GM10847 (cell line): ENCODE measurements around the gene ZBTB46.

ENCODE experiments used
- POLR2A ChIP-seq: IDR thresholded peaks from 2 replicates; pipeline ENCODE4 v1.6.1; 2011; ENCODE audit not compliant: insufficient read length; ENCODE audit errors: extremely low read depth

ZBTB46 gene

DNA sequence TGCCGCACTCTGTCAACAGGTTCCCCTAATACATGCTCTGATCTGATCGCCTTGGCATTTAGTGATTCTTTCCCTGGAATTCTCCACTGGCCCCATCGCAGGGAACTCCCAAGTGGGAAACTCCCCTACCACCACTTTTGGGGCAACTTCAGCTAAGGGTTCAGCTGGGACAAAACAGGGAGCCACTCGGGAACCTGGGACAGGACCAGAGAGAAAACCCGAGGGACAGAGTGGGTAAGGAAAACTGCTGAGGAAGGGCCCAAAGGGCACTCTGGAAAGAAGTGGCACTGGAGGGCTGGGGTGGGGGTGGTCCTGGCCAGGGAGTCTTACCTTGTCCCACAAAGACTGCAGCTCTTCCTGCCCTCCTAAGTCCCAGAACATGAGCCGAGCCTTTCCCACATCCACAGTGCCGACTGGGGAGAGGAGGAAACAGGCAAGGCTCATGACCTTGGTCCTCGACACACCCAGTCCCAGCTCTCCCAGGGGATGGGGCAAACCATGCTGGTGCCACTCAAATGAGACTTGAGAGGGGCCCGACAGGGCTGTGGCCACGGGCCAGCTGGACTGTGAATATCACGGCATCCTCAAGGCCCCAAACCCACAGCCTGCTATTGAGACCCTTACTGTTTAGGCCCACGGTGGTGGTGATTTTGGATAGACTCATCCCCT, 124.9 kb downstream of the ZBTB46 start:
- no peak for TF ChIP-seq POLR2A

DNA sequence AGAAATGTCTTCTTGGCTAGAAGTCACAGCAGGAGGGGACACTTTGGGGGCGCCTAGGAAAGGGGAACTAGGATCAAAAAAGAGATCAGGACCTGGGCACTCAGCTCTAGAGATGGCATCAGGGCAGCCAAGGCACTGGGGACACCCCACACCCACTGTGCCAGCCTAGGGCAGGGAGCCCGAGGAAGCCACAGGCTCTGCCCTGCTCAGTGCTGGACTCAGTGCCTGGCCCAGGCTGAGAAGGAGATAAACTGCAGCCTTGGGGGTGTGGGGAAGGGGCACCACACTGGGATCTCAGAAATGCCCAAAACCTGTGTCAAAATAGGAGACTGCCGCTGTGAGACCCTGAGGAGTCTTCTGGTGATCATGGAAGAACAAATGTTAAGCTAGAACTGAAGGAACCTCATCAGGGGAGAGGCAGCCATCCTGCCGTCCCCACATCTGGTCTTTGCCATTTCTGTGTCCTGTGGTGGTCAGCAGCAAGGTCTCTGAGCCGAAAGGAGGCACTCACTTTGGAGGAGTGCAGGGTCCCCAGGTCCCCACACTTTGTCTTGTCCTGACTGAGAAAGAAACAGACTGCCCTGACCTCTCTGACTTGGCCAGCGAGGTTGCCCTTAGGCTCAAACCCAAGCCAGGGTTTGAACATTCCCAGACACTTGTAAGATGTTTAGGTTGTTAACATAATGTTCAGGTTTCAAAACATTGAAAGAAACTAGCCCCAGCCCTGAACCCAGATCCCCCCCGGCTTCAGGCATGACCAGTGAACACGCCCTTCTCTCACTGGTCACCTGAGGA, 125.6 kb downstream of the ZBTB46 start:
- no peak for TF ChIP-seq POLR2A

DNA sequence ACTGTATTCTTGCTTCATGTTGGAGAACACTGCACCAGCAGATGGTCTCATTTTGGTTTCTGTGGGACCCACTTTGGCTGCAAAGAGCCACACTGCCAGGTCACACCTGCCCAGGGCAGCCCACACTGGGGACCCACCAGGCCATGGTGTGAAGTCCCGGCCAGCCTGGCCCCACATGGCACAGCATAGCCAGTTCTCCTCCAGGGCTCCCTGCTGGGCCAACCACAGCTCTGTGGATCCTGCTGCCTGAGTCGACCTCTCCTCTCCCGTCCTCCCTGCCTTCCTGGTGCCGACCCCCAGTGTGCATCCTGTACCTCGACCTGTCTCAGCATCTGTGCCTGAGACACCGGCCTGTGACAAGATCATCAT, 126.3 kb downstream of the ZBTB46 start:
- no peak for TF ChIP-seq POLR2A

DNA sequence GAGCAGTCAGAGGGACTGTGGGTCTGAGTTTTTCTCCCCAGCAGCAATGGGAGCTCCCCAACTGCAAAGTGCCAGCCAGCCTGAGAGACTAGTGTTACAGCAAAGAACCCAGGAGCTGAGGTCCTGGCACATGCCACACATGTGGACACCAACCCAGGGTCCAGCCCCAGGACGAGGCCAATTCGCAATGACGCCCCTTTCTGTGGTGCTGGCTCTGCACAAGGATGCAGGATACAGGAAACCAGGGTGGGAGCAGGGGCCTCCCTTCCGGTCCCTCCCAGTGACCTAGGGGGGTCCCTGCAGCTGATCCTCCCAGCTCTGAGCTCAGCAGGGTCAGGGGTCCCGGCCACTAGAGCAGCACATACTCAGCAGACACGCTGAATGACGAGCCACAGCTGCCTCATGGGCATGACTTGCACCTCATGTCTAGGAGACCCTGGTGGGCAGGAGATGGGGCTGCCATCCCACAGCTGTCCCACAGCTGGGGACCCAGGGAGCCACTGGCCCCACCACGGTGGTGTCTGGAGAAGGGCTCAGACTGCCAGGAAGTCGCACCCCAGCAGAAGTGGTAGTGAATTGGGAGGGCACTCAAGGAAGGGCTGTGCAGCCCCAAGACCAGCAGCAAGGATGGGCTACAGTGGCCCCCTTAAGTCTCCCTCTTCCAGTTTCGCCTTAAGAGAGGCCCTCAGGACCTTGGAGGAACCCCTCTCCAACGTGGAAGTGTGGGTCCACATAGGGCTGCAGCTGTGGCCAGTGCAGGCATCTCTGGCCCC, 126.9 kb downstream of the ZBTB46 start:
- TF ChIP-seq POLR2A: no peak

DNA sequence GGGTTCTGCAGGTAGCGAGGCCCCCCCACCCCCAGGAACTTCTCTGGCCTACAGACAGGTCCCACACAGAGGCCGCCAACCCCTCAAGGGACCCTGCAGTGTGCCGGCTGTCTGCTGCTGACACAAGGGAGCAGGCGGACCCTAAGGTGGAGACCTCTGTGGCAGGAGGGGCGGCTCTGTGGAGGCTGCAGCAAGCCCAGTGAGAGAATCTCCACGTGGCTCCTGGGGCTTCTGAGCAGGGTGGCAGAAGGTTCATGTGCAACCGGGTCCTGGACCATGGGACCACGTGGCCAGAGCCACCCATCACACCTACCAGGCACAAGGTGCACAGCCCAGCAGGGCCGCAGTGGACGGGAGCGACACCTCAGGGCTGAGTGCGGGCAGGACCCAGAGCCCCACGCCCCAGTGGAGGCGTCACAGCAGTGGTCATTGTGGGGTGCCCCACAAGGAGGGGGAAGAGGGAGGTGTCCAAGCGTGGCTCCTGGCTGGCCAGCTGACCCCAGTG, 127.5 kb downstream of the ZBTB46 start:
- no peak for TF ChIP-seq POLR2A

DNA sequence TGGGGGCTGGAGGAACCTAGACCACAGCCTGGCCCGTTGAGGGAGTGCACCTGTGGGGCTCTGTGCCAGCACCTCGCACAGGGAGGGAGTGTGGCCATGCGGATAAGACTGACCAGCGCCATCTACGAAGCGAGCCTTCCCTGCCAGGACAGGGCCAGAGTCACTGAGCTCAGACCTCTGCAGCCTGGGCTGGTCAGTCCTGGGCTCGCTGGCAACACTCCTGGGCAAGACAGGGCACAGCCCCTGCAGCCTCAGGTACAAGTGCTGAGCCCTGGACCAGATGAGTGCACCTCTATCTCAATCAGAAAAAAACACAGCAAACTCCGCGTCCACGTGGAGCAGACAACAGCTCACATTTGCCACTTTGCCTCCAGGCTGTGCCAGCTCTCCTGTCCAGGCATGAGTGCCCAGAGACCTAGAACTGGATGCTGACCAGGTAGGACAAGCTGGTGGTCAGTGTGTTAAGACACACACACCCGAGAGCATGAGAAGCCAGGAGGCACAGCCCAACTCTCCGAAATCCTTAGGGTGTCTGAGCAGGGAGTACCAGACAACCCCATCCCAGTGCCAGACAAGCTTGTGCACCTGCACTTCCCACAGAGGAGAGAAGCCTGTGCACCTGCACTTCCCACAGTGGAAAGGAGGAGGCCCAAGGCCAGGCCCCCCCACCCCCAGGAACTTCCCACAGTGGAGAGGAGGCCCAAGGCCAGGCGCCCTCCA, 128.2 kb downstream of the ZBTB46 start:
- no peak for TF ChIP-seq POLR2A

DNA sequence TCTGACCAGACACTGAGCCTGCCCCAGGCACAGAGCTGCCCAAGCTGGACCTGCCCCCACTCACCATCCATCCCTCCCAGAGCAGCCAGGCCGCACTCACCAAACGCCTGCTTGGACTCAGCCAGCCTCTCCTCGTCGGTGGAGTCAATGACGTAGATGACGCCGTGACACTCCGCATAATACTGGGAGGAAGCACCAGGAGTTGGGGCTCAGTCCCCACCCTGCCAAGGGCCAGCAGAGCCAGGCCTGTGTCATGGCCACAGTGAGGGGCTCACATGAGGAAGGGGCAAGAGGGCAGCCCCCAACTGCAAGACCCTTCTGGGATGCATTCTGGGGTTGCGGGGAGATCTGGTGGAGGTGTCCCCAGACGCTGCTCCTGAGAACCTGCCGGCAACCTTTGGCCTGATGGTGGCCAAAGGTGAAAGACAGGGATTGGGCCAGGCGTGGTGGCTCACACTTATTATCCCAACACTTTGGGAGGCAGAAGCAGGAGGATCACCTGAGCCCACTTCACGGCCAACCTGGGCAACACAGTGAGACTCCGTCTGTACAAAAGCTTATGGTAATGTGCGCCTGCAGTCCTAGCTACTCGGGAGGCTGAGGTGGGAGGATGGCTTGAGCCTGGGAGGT, 128.9 kb downstream of the ZBTB46 start:
- TF ChIP-seq POLR2A: no peak

DNA sequence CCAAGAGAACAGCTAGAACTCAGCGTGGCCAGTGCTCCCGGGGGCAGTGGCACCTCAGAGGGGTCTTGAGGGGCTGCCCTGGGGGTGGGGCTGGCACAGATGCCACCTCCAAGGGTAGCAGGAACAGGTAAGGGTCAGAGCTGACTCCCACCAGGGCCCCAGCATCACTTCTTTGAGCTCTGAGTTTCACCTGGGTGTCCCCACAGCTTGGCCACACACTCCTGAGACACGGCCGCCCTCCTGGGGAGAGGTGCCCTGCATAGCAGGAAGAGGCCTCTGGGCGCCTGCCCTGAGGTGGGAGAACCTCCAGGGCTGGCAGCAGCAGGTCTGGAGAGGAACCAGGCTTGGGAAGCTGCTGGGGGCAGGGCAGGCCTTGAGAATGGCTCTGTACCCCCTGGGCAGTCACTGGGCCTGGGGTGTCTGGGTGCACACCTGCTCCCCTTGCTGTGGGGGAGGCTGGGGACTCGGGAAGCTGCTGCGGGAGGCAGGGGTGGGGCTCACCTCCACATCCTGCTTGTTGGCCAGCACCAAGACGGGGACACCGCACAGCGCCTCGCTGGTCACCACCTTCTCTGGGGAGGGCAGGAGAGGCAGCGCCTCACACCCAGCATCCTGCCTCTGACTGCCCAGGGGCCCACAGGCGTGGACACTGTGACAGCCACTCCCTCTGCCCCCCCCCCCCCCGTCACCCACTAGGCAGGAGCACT, 129.6 kb downstream of the ZBTB46 start:
- no peak for TF ChIP-seq POLR2A

DNA sequence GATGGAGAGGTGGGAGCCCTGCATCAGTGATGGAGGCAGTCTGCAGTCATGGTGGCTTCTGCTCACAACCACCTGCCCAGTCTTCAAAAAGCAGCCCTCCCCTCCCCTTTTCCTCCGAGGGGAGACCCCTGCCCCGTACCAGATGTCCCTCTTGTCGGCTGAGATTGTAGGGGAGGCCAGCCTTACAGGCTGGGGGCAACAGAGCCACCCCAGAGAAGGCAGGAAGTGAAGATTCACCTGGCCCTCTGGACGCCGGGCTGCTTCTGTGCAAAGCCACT, 130.1 kb downstream of the ZBTB46 start:
- no peak for TF ChIP-seq POLR2A

DNA sequence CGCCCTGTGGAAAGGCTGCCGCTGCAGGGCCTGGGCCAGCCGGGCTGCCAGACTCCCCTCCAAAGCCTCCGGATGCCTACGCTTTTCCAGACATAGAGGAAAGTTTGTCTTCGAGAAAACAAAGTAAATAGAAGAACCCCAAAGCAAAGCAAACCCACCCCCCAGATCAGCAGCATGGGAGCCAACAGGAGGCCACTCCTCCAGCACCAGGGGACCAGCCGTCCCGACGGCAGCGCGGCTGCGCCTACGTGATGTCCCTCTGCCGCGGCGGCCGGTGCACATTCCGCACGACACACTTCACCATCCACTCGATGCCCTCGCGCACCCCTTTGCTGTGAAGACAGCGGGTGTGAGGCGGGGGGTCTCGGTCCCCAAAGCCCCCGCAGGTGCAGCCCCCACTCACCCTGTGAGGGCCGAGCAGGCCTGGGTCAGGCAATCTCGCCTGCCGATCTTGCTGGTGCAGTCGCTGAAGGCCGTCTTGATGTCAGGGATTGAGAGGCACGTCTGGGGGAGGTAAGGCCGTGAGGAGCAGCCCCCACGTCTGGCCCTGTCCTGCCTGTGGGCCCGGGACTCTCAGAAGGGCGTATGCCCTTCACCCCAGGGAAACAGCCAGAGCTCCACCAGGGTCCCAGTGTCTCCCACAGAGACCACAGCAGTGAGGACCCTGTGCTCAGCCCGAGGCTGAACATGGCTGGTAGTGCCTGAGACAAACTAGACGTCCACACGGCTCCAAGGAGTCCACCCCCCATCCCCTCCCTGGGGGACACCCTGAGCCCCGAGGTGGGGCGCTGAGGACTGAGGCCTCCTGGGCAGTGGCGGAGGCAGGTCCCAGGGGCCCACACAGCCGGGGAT, 130.6 kb downstream of the ZBTB46 start:
- no peak for TF ChIP-seq POLR2A

DNA sequence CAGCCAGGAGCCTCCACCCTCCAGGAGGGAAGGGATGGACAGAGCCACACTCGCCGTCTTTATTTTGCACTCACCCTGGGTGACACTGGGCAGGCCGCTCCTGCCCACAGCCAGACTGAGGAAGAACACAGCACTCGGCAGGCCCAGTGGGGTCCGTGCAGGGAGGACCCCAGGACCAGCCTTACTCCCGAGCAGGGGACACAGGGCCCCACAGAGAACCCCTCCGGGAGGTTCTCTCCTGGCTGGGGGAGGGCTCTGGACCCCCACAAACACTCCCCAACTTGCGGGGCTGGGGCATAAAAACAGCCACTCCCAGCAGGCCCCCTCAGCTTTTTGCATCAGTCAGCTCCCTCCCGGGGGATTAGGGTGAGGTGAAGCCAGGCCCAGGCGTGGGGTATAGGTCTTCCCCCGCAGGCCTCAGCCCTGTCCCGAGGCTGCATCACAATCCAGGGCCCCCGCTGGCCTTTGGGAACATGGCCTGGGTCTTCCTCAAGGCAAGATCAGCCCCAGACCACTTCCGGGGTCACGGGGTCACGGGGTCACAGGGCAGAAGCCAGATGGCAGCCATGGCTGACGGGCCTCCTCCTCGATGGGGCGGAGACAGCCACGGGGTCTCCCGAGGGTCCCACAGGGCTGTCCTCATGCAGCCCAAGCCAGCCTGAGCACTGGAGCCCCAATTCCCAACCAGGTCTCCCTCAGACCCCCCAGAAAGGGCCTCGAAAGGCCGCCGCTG, 131.4 kb downstream of the ZBTB46 start:
- TF ChIP-seq POLR2A: no peak

DNA sequence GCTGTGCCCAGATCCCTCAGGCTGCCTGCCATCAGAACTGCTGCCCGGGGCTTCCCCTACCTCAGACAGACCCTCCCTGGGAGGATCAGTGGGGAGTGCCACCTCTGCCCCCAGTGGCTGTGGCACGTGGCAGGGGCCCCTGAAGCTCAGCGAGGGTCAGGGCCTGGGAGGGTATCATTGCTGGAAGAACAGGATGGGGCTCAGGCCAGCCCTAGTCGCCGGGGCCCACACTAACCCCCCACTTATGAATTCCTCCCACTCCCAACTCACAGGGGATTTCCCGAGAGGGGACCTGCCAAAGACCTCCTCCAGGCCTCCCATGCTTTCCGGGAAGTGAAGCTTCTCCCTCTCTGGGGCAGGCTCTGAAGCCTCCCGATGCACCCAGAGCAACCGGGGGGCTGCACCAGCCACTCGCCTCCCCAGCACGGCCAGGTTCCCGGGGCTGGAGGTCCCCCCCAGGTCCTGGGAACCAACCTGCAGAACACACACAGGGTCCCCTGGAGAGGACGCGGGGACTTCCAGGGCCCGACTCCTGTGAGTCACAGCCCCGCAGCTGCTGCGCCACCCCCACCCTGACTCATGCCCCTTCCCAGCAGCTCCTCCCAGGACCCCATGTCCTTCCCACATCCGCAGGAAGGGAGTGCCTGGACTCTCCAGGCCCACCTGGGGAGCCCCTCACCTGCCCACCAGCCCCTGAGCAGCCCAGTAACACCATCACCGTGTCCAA, 132.2 kb downstream of the ZBTB46 start:
- TF ChIP-seq POLR2A: no peak
